Measurements from ENCODE around the gene SMIM24.
"Not testable (repeated sequence)": the region's sequence is repeated elsewhere in the genome, so short reads cannot be mapped to it uniquely, and the experiment has no call there.

The SMIM24 gene

DNA sequence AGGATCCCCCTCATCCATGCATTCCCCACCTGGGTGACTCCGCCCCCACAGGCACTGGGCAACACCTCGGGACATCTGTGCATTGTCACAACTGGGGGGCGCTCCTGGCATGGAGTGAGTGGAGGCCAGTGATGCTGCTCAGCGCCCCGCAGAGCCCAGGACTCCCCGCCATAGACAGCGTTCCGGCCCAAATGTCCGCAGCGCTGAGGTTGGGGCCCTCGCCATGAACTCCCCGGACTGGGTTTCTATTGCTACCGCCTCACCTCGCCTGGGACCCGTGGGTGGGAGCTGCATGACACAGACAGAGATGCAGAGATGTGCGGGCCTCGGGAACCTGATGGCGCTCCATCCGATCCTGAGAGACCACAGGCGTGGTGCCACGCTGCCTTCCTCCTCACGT, 30.4 kb upstream of the SMIM24 start:
- Histone ChIP-seq H3K27me3 (ENCODE audit: insufficient read depth, poor library complexity, severe bottlenecking) (no peaks in the 10 kb centered on the region), H3K36me3 (ENCODE audit: low read depth) (peaks cover 33% of the 10 kb centered on the region), H3K4me3 (ENCODE audit: severe bottlenecking) (no peak overlapping the region), H3K4me1 (ENCODE audit: insufficient read depth, poor library complexity, severe bottlenecking) (peaks cover 19% of the 10 kb centered on the region), H3K9me3 (ENCODE audit: severe bottlenecking) (no peaks in the 10 kb centered on the region), H3K27ac (ENCODE audit: poor library complexity, severe bottlenecking) (no peak overlapping the region)
- peak; percentile 50 for DNase-seq (ENCODE audit: low spot score)
- ATAC-seq (ENCODE audit: low read depth), result no peak
- TF ChIP-seq, protein P1, sequence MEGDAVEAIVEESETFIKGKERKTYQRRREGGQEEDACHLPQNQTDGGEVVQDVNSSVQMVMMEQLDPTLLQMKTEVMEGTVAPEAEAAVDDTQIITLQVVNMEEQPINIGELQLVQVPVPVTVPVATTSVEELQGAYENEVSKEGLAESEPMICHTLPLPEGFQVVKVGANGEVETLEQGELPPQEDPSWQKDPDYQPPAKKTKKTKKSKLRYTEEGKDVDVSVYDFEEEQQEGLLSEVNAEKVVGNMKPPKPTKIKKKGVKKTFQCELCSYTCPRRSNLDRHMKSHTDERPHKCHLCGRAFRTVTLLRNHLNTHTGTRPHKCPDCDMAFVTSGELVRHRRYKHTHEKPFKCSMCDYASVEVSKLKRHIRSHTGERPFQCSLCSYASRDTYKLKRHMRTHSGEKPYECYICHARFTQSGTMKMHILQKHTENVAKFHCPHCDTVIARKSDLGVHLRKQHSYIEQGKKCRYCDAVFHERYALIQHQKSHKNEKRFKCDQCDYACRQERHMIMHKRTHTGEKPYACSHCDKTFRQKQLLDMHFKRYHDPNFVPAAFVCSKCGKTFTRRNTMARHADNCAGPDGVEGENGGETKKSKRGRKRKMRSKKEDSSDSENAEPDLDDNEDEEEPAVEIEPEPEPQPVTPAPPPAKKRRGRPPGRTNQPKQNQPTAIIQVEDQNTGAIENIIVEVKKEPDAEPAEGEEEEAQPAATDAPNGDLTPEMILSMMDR (IDR thresholded peaks at IDR 0.05; ENCODE audit: poor library complexity, severe bottlenecking), result no peak

DNA sequence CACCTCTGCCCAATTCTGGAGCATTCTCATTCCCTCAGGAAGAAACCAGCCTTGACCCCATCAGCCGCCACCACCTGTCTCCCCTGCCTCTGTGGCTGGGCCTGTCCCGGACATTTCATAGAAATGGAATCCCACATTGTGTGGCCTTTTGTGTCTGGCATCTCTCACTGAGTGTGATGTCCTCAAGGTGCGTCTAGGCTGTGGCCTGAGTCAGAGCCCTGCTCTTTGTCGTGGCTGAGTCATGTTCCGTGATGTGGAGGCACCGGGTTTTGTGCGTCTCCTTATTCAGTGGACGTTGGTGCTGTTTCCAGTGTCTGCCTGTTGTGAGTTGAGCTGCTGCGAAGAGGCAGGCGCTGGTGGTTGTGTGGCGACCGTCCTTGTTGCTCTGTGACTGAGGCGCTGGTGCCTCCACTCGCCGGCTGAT, 29.3 kb upstream of the SMIM24 start:
- DNase-seq (ENCODE audit: low spot score), result peak; percentile 62
- no peaks in the 10 kb centered on the region for H3K27me3 ChIP-seq (ENCODE audit: insufficient read depth, poor library complexity, severe bottlenecking)
- peaks cover 19% of the 10 kb centered on the region for H3K4me1 ChIP-seq (ENCODE audit: insufficient read depth, poor library complexity, severe bottlenecking)
- TF ChIP-seq, protein P1 (IDR thresholded peaks at IDR 0.05; ENCODE audit: poor library complexity, severe bottlenecking), result no peak
- peak overlapping the region; percentile 56 for H3K27ac ChIP-seq (ENCODE audit: poor library complexity, severe bottlenecking)
- peak; percentile 59; the same call in 2 of the 3 replicates for ATAC-seq (ENCODE audit: low read depth)
- H3K9me3 ChIP-seq (ENCODE audit: severe bottlenecking), result no peaks in the 10 kb centered on the region
- peaks cover 33% of the 10 kb centered on the region for H3K36me3 ChIP-seq (ENCODE audit: low read depth)
- H3K4me3 ChIP-seq (ENCODE audit: severe bottlenecking), result no peak overlapping the region

DNA sequence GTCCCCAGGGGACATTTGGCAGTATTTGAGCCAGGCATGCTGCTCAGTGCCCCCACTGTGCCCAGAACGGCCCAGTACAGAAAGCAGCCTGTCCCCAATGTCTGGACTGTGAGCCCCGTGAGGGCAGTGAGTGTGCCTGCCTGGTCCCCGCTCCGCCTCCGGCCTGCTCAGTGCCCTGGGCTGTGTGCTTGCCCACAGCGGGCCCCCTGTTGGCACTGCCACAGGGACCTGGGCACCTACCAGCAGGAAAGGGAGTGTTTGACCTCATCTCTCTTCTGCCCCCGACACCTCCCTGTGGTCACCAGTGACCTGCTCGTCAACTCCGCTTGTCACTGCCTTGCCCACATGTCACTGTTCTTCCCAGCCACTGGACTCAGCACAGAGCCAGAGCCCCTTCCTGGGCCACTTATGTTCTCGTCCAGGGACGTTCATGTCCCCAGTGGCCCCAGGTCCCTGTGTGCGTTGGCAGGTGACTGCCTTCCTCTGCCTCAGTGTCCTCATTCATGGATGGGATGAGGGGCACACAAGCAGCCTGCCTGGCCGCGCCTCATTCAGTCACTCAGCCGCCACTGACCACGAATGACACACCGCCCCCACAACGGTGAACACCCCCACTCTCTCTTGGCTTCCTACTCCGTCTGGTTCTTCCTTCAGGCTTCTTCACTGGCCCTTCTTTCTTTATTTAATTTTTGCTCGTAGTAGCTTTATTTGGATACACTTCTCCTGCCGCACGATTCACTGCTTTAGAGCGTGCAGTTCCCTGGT, 28.6 kb upstream of the SMIM24 start:
- peak overlapping the region; percentile 56 for H3K27ac ChIP-seq (ENCODE audit: poor library complexity, severe bottlenecking)
- no peak for ATAC-seq (ENCODE audit: low read depth)
- no peak overlapping the region for H3K4me3 ChIP-seq (ENCODE audit: severe bottlenecking)
- DNase-seq (ENCODE audit: low spot score), result no peak
- H3K9me3 ChIP-seq (ENCODE audit: severe bottlenecking), result no peaks in the 10 kb centered on the region
- peaks cover 19% of the 10 kb centered on the region for H3K4me1 ChIP-seq (ENCODE audit: insufficient read depth, poor library complexity, severe bottlenecking)
- H3K27me3 ChIP-seq (ENCODE audit: insufficient read depth, poor library complexity, severe bottlenecking), result no peaks in the 10 kb centered on the region
- peaks cover 33% of the 10 kb centered on the region for H3K36me3 ChIP-seq (ENCODE audit: low read depth)
- TF ChIP-seq, protein P1 (IDR thresholded peaks at IDR 0.05; ENCODE audit: poor library complexity, severe bottlenecking), result no peak

DNA sequence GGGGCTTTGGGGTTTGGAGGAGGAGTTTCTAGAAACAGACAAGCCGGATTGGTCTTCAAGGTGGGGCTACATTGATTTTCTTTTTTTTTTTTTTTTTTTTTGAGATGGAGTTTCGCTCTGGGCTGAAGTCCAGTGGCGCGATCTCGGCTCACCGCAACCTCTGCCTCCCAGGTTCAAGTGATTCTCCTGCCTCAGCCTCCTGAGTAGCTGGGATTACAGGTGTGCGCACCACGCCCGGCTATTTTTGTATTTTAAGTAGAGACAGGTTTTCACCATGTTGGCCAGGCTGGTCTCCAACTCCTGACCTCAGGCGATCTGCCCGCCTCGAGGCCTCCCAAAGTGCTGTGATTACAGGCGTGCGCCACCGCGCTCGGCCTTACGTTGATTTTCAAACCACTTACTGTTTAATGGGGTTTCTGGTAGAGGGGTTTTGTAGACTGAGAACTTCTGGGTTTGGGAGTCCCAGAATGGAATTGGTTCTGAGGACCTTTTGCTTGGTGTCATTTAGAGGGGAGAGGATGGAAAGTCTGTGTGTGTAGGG, 27.9 kb upstream of the SMIM24 start:
- Histone ChIP-seq H3K36me3 (ENCODE audit: low read depth) (peaks cover 33% of the 10 kb centered on the region), H3K4me1 (ENCODE audit: insufficient read depth, poor library complexity, severe bottlenecking) (peaks cover 19% of the 10 kb centered on the region), H3K27ac (ENCODE audit: poor library complexity, severe bottlenecking) (peak overlapping the region; percentile 56)
- not testable (repeated sequence) for H3K4me3 ChIP-seq (ENCODE audit: severe bottlenecking); ATAC-seq (ENCODE audit: low read depth); DNase-seq (ENCODE audit: low spot score); H3K27me3 ChIP-seq (ENCODE audit: insufficient read depth, poor library complexity, severe bottlenecking); H3K9me3 ChIP-seq (ENCODE audit: severe bottlenecking)

DNA sequence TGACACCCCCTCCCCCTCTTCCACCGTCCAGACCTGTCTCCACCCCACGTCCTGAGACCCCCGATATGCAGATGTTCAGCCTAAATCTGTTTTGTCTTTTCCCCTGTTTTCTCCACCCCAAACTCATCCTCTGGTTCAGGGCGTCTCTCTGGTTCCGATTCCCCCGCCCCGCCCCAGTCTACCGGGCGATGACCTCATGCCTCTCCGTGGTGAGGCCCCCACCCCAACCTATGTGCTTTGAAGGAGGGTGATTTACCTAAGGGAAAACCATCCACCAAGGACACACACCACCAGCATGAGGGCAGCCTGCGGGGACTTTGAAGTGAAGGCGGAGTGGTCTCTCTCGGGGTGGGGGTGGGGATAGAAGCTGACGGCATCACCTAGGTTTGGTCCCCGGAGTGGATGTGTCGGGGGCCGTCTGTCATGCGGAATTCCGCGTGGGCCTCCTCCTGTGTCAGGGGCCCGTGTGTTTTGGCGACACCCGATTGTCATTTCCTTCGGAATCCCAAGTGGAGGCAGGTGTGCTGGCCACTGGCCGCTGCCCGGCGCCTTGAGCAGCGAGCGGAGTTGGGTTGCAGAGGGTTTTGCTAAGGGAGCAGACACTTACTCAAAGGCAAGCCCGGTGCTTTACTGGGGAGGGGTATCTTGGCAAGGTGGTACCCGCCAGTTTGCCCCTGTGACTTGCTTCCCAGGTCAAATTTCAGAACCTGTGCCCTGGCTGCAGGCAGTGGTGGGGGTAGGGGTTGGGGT, 27.2 kb upstream of the SMIM24 start:
- TF ChIP-seq, protein P1 (IDR thresholded peaks at IDR 0.05; ENCODE audit: poor library complexity, severe bottlenecking), result no peak
- H3K4me1 ChIP-seq (ENCODE audit: insufficient read depth, poor library complexity, severe bottlenecking), result peaks cover 19% of the 10 kb centered on the region
- H3K9me3 ChIP-seq (ENCODE audit: severe bottlenecking), result no peaks in the 10 kb centered on the region
- ATAC-seq (ENCODE audit: low read depth), result no peak
- no peaks in the 10 kb centered on the region for H3K27me3 ChIP-seq (ENCODE audit: insufficient read depth, poor library complexity, severe bottlenecking)
- peaks cover 33% of the 10 kb centered on the region for H3K36me3 ChIP-seq (ENCODE audit: low read depth)
- peak overlapping the region; percentile 98 for H3K4me3 ChIP-seq (ENCODE audit: severe bottlenecking)
- peak overlapping the region; percentile 74 for H3K27ac ChIP-seq (ENCODE audit: poor library complexity, severe bottlenecking)
- DNase-seq (ENCODE audit: low spot score), result no peak
